NT2/D1 (cell line): Measurements from ENCODE around the gene RERG.

ENCODE experiments used
- SUZ12 ChIP-seq: IDR thresholded peaks from 2 replicates; pipeline ENCODE4 v1.6.1; 2011; ENCODE audit not compliant: insufficient read length, insufficient read depth; ENCODE audit errors: extremely low read depth
- YY1 ChIP-seq: IDR thresholded peaks from 2 replicates; pipeline ENCODE4 v1.6.1; 2011; ENCODE audit not compliant: insufficient read length, insufficient read depth
- ZNF274 ChIP-seq: IDR thresholded peaks from 2 replicates; pipeline ENCODE4 v1.6.1; 2011; ENCODE audit warnings: mild to moderate bottlenecking, low read depth, low read length

- TF ChIP-seq YY1: no peak
- no peak for TF ChIP-seq SUZ12
- no peak for TF ChIP-seq ZNF274
Observed at GRCh38 chr12:15168026-15168678, 53.1 kb downstream of the RERG start.
